Loucy (cell line): ENCODE data around the gene PPP3CA.

Experiments used
- CTCF ChIP-seq: fragments of 200-600 bp; sonication (generic); conservative IDR thresholded peaks from 2 replicates; pipeline ENCODE4 v1.5.1; 2014; ENCODE audit warnings: mild to moderate bottlenecking, antibody characterized with exemption, low read length
- EZH2phosphoT487 ChIP-seq: fragments of 200-600 bp; IDR thresholded peaks from 2 replicates; pipeline ENCODE4 v1.6.1; 2018; ENCODE audit warnings: antibody characterized with exemption, mild to moderate bottlenecking, moderate library complexity, borderline replicate concordance

- TF ChIP-seq CTCF (no peak), EZH2phosphoT487 (no peak)
Observed at GRCh38 chr4:101155368-101155767, 192.0 kb downstream of the PPP3CA start.
